ENCODE results near the gene HMCN2. TPM values are rescaled to one million over a fixed set of nuclear protein-coding genes. Genes with fewer than 3 reads are reported as not detected.

HMCN2 gene, protein sequence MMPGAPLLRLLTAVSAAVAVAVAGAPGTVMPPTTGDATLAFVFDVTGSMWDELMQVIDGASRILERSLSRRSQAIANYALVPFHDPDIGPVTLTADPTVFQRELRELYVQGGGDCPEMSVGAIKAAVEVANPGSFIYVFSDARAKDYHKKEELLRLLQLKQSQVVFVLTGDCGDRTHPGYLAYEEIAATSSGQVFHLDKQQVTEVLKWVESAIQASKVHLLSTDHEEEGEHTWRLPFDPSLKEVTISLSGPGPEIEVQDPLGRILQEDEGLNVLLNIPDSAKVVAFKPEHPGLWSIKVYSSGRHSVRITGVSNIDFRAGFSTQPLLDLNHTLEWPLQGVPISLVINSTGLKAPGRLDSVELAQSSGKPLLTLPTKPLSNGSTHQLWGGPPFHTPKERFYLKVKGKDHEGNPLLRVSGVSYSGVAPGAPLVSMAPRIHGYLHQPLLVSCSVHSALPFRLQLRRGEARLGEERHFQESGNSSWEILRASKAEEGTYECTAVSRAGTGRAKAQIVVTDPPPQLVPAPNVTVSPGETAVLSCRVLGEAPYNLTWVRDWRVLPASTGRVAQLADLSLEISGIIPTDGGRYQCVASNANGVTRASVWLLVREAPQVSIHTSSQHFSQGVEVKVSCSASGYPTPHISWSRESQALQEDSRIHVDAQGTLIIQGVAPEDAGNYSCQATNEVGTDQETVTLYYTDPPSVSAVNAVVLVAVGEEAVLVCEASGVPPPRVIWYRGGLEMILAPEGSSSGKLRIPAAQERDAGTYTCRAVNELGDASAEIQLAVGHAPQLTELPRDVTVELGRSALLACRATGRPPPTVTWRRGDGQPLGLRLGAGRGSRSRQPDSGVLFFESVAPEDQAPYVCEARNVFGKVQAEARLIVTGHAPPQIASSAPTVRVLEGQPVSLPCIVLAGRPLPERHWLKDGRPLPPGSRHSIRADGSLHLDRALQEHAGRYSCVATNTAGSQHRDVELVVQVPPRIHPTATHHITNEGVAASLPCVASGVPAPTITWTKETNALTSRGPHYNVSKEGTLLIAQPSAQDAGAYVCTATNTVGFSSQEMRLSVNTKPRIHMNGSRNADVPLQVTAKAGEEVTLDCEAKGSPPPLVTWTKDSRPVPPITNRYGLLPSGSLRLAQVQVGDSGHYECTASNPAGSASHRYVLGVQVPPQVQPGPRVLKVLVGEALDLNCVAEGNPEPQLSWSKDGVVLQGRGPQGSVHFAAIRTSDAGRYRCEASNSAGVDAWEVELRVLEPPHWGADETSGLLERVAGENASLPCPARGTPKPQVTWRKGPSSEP (N-terminal part only)
- total RNA-seq: 1 to 10 TPM in 3 of 4 donors, under 1 TPM in 1; 0.68 to 9.2 (median 4.7) TPM

- TF ChIP-seq CTCF (IDR thresholded peaks at IDR 0.05; ENCODE audit: low read depth): no peak
Measured at GRCh38 chr9:130265431-130266235, at the start of gene HMCN2. HMCN2 (plus strand) TSS chr9:130265760; CDS start chr9:130265879, 119 bp downstream.

- no peak for TF ChIP-seq CTCF (IDR thresholded peaks at IDR 0.05; ENCODE audit: low read depth)
Measured at GRCh38 chr9:130217838-130218237, 47.7 kb upstream of the HMCN2 start.

GRCh38 chr9:130219661-130220096, 45.9 kb upstream of the HMCN2 start:
- no peak for TF ChIP-seq CTCF (IDR thresholded peaks at IDR 0.05; ENCODE audit: low read depth)

DNA sequence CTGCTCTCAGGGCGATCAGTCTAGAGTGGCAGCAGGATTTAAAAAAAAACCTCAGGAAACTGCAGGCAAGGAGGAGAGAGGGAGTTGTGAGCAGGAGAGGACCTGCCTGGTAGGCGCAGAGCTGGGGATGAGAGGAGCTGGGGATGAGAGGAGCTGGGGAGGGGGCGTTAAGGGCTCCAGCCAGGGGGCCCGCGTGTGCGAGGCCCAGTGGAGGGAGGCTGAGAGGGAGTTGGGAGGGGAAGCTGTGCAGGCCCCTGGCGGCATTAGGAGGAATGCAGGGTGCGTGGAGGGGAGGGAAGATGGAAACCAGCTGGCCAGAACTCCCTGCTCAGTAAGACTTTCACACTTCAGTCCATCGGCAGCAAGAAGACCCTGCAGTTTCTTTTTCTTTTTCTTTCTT, 45.2 kb upstream of the HMCN2 start:
- no peak for TF ChIP-seq CTCF (IDR thresholded peaks at IDR 0.05; ENCODE audit: low read depth)

DNA sequence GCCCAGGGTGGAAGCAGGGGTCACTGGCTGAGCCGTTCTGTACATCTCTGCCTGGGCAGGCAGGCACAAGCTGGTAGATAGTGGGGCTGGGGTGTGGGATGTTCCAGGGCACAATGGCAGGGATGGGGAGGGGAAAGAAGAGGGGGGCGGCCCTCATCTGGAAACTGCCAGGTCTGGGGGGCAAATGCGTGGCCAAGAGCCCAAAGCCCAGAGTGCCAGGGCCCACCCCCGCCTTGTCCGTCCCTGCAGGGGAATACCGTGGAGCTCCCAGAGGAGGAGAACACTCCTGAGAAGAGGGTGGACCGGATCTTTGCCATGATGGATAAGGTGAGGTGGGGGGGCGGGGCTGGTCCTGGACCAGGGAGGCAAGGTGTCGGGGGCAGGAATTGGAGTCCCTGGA, 42.7 kb upstream of the HMCN2 start:
- no peak for TF ChIP-seq CTCF (IDR thresholded peaks at IDR 0.05; ENCODE audit: low read depth)

DNA sequence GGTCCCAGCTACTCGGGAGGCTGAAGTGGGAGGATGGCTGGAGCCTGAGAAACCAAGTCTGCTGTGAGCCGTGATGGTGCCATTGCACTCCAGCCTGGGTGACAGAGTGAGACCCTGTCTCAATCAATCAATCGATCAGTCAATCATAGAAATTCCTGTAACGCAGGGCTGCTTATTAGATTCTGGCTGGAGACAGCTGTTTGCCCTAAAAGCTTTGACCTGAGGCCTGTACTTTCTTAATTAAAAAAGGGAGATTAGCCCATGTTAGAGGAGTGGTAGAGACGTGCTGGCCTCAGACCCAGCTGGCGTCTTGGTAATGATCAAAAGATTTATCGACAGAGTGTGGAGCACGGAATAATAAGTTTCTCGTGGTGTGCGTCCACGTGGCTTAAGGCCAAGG, 40.5 kb upstream of the HMCN2 start:
- no peak for TF ChIP-seq CTCF (IDR thresholded peaks at IDR 0.05; ENCODE audit: low read depth)
